ENCODE results near the gene TYMP.

DNA sequence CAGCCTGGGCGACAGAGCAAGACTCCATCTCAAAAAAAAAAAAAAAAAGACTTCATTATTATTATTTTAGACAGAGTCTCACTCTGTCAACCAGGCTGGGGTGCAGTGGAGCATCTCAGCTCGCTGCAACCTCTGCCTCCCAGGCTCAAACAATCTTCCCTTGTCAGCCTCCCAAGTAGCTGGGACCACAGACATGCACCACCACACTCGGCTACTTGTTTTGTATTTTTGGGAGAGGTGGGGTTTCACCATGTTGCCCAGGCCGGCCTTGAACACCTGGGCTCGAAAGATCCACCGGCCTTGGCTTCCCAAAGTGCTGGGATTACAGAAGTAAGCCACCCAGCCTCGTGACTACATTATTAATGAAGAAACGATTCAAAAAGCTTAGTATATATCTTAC, 5.3 kb upstream of the TYMP start:
- TF ChIP-seq CTCF (IDR thresholded peaks at IDR 0.05) (no peak), POLR2A (IDR thresholded peaks at IDR 0.05) (no peak)
